Skeletal muscle tissue (tissue), 4 donors: Measurements from ENCODE around the gene LRRC72. TPM values are rescaled to one million over a fixed set of nuclear protein-coding genes. Genes with fewer than 3 reads are reported as not detected.
"Not testable (repeated sequence)": the region's sequence is repeated elsewhere in the genome, so short reads cannot be mapped to it uniquely, and the experiment has no call there.

Experiments used
- H3K27ac ChIP-seq: one replicate; pipeline ENCODE4 v1.7.0; 2013; ENCODE audit warnings: mild to moderate bottlenecking, low read depth, low read length, inconsistent platforms
- H3K27me3 ChIP-seq, 3 donors: one replicate each; pipeline ENCODE4 v1.7.0; 2013; ENCODE audit warnings: low read length in 3 of 3; ENCODE audit not compliant: control insufficient read depth in 3 of 3, insufficient read depth in 3 of 3
- H3K36me3 ChIP-seq, 3 donors: one replicate each; pipeline ENCODE4 v1.7.0; 2013; ENCODE audit warnings: low read length in 3 of 3; ENCODE audit not compliant: control insufficient read depth in 3 of 3, insufficient read depth in 3 of 3
- H3K4me1 ChIP-seq, 3 donors: one replicate each; pipeline ENCODE4 v1.7.0; 2013; ENCODE audit warnings: low read length in 3 of 3, mild to moderate bottlenecking in 3 of 3; ENCODE audit not compliant: control insufficient read depth in 3 of 3, insufficient read depth in 3 of 3
- H3K4me3 ChIP-seq, 3 donors: one replicate each; pipeline ENCODE4 v1.7.0; 2013; ENCODE audit warnings: low read length in 3 of 3
- H3K9ac ChIP-seq, 3 donors: one replicate each; pipeline ENCODE4 v1.7.0; 2013; ENCODE audit warnings: low read length in 3 of 3, mild to moderate bottlenecking in 3 of 3, moderate library complexity in 2 of 3, low read depth in 1 of 3
- H3K9me3 ChIP-seq, 3 donors: one replicate each; pipeline ENCODE4 v1.7.0; 2013; ENCODE audit warnings: low read length in 3 of 3; ENCODE audit not compliant: control insufficient read depth in 3 of 3
- total RNA-seq: library from RNA; depleted of rRNA; stranded (reverse); fragments of >200 nt; gene quantifications from one replicate; pipeline ENCODE4 v1.2.3, GENCODE V29; 2014
- donor health status: Osteomylitis.

The LRRC72 gene
- total RNA-seq, 1 donor from 2014 or later = not detected

GRCh38 chr7:16519985-16520384 is 6.6 kb upstream of the LRRC72 start:
- H3K36me3 ChIP-seq, H3K27me3 ChIP-seq, H3K4me3 ChIP-seq, H3K9ac ChIP-seq, H3K9me3 ChIP-seq, H3K4me1 ChIP-seq, H3K27ac ChIP-seq: not testable (repeated sequence)

GRCh38 chr7:16524332-16524731 is 2.3 kb upstream of the LRRC72 start:
- Histone ChIP-seq H3K9me3 (no peaks in the 10 kb centered on the region), H3K9ac (no peak overlapping the region), H3K27me3 (no peaks in the 10 kb centered on the region), H3K27ac (no peak overlapping the region), H3K4me3 (no peak overlapping the region), H3K36me3 (no peaks in the 10 kb centered on the region), H3K4me1 (no peaks in the 10 kb centered on the region)

GRCh38 chr7:16528520-16528919 is 1.9 kb downstream of the LRRC72 start:
- Histone ChIP-seq H3K36me3 (no peaks in the 10 kb centered on the region), H3K9me3 (no peaks in the 10 kb centered on the region), H3K27ac (no peak overlapping the region), H3K27me3 (no peaks in the 10 kb centered on the region), H3K9ac (no peak overlapping the region), H3K4me1 (no peaks in the 10 kb centered on the region), H3K4me3 (no peak overlapping the region)

GRCh38 chr7:16529697-16530096 is 3.1 kb downstream of the LRRC72 start:
- no peak overlapping the region for H3K9ac ChIP-seq
- no peaks in the 10 kb centered on the region for H3K9me3 ChIP-seq
- no peak overlapping the region for H3K4me3 ChIP-seq
- H3K36me3 ChIP-seq = no peaks in the 10 kb centered on the region
- no peaks in the 10 kb centered on the region for H3K4me1 ChIP-seq
- H3K27ac ChIP-seq = no peak overlapping the region
- no peaks in the 10 kb centered on the region for H3K27me3 ChIP-seq

GRCh38 chr7:16531707-16532106 is 5.1 kb downstream of the LRRC72 start:
- no peak overlapping the region for H3K27ac ChIP-seq
- no peaks in the 10 kb centered on the region for H3K27me3 ChIP-seq
- H3K9me3 ChIP-seq = no peaks in the 10 kb centered on the region
- no peak overlapping the region for H3K9ac ChIP-seq
- H3K4me1 ChIP-seq = no peaks in the 10 kb centered on the region
- no peak overlapping the region for H3K4me3 ChIP-seq
- H3K36me3 ChIP-seq = no peaks in the 10 kb centered on the region

- Histone ChIP-seq H3K9me3 (no peaks in the 10 kb centered on the region), H3K36me3 (no peaks in the 10 kb centered on the region), H3K27me3 (no peaks in the 10 kb centered on the region), H3K27ac (no peak overlapping the region), H3K9ac (no peak overlapping the region), H3K4me3 (no peak overlapping the region), H3K4me1 (no peaks in the 10 kb centered on the region)
Observed at GRCh38 chr7:16532272-16532671, 5.6 kb downstream of the LRRC72 start.

- Histone ChIP-seq H3K27me3 (no peaks in the 10 kb centered on the region), H3K36me3 (no peaks in the 10 kb centered on the region), H3K4me1 (no peaks in the 10 kb centered on the region), H3K9me3 (no peaks in the 10 kb centered on the region), H3K4me3 (no peak overlapping the region), H3K9ac (no peak overlapping the region), H3K27ac (no peak overlapping the region)
Observed at GRCh38 chr7:16535500-16535899, 8.9 kb downstream of the LRRC72 start.

GRCh38 chr7:16540559-16540958 is 13.9 kb downstream of the LRRC72 start:
- not testable (repeated sequence) for H3K9me3 ChIP-seq, H3K4me3 ChIP-seq, H3K27me3 ChIP-seq, H3K27ac ChIP-seq, H3K36me3 ChIP-seq, H3K9ac ChIP-seq, H3K4me1 ChIP-seq

GRCh38 chr7:16542401-16542800 is 15.8 kb downstream of the LRRC72 start:
- no peaks in the 10 kb centered on the region for H3K4me1 ChIP-seq
- H3K27ac ChIP-seq = no peak overlapping the region
- no peak overlapping the region for H3K9ac ChIP-seq
- no peaks in the 10 kb centered on the region for H3K36me3 ChIP-seq
- H3K4me3 ChIP-seq = no peak overlapping the region
- H3K9me3 ChIP-seq = no peaks in the 10 kb centered on the region
- no peaks in the 10 kb centered on the region for H3K27me3 ChIP-seq

- Histone ChIP-seq H3K27me3 (peaks cover 0 to 2% (median 0%) of the 10 kb centered on the region in 3 donors), H3K9ac (no peak overlapping the region), H3K36me3 (no peaks in the 10 kb centered on the region), H3K4me3 (no peak overlapping the region), H3K27ac (no peak overlapping the region), H3K9me3 (no peaks in the 10 kb centered on the region), H3K4me1 (no peaks in the 10 kb centered on the region)
Observed at GRCh38 chr7:16543456-16543855, 16.8 kb downstream of the LRRC72 start.

GRCh38 chr7:16546921-16547505 is 20.4 kb downstream of the LRRC72 start:
- H3K27me3 ChIP-seq = peaks cover 0 to 2% (median 0%) of the 10 kb centered on the region in 3 donors
- H3K4me1 ChIP-seq = no peaks in the 10 kb centered on the region
- no peak overlapping the region for H3K27ac ChIP-seq
- no peaks in the 10 kb centered on the region for H3K36me3 ChIP-seq
- no peaks in the 10 kb centered on the region for H3K9me3 ChIP-seq
- no peak overlapping the region for H3K4me3 ChIP-seq
- no peak overlapping the region for H3K9ac ChIP-seq
